ENCODE measurements around the gene STARD13.

STARD13 gene

DNA sequence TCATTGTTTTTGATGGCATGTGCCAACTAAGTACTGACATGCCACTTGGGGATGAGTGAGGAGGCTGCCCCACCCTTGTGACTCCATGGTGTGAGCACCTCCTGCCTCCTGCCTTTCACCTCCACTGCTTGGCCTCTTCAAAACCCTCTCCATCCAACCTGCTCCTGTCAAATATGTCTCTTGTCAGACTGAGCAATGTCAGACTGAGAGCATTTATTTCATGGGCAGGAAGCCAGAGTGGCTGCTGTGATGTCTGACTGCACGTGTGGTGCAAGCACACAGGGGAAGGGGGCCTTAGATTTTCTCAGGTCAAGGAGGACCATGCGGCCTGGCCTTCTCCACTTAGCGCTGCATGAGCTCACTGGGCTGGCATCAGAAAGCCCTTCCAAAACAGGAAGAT lies 68.3 kb downstream of the STARD13 start:
- no peak for DNase-seq

DNA sequence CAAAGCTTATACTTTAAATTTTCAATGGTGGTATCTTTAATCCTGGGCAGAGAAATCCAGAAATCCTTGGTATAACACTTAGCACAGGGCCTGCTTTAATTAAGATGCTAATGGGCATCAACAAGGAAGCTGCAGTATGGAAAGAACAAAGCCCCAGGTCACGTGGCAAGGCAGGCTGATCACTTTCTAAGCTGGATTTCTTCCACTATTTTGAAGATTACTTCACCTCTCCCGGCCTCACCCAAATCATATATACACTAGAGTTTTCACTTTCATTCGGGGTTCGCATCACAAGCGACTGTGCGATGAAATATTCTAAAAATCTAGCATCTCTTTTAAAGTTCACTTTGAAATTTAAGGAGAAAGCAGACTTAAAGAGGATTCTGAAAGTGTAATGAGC lies 71.8 kb downstream of the STARD13 start:
- DNase-seq, result no peak

DNA sequence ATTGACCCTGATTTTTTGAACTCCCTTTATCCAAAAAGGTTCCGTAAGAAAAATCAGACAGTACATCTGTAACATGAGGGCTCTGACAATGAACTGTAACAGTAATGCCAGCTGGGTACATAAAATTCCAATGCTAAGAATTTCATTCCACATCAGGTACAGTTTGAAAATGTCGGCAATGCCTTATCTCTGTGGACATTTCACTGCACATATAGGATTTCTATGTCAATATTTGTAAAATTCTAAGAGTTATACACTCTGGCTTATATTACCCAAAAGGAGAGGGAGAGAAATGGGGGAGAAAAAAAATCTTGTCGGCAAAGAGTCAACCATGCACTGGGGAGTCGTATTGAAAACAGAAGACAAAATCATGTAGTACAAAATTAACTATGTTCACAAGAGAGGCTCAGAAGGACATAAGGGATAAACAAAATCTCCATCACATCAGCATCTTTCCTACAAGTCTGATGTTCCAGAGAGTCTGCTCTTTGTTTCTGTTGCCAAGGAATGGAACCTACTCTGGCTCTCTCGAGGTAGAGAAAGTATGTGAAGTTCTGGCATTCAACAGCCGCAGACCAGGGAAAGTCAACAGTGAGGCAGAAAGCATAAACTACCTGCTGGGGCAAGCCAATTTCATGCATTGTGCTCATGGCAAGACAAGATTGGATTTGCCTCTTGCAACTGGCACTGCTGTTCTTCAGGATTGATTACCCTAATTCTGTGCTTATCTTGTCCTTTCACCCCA lies 72.4 kb downstream of the STARD13 start:
- DNase-seq, result no peak

GRCh38 chr13:33212396-33212795 lies 73.2 kb downstream of the STARD13 start:
- DNase-seq, result no peak

GRCh38 chr13:33210090-33210489 lies 75.5 kb downstream of the STARD13 start:
- no peak for DNase-seq

- DNase-seq, result no peak
Measured at GRCh38 chr13:33208290-33209220, 77.0 kb downstream of the STARD13 start.

GRCh38 chr13:33207615-33207961 lies 78.0 kb downstream of the STARD13 start:
- DNase-seq, result no peak

- DNase-seq, result no peak
Measured at GRCh38 chr13:33206945-33207614, 78.5 kb downstream of the STARD13 start.

- DNase-seq, result no peak
Measured at GRCh38 chr13:33206425-33206824, 79.1 kb downstream of the STARD13 start.

- DNase-seq, result no peak
Measured at GRCh38 chr13:33205804-33206221, 79.7 kb downstream of the STARD13 start.

GRCh38 chr13:33205224-33205623 lies 80.3 kb downstream of the STARD13 start:
- DNase-seq, result no peak

- no peak for DNase-seq
Measured at GRCh38 chr13:33204130-33204927, 81.2 kb downstream of the STARD13 start.

- no peak for DNase-seq
Measured at GRCh38 chr13:33202644-33203169, 82.8 kb downstream of the STARD13 start.

GRCh38 chr13:33201659-33202058 lies 83.9 kb downstream of the STARD13 start:
- no peak for DNase-seq

DNA sequence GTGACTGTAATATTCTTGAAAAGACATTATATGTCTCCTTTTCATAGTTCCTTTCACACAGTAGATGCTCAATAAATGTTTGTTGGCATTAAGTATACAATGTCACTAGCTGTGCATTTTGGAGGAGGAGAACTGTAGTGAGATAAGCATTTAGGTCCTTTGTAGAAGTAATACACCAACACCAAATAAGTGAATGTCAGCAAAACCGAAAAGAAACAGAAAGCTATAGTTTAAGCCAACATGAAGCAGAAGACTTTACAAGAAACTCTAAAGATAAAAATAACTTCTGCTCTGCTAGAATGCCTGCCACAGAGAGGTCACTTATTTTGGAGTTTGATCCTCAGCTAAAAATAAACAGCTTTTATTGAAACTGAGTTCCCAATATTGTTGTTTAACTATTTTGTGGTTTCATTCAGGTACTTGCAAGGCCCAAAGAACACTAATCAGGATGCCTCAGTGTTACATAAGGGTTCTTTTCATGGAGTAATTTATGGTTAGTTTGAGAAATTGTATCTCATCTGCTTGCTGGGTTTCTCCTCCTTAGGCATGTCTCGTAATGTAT lies 86.2 kb downstream of the STARD13 start:
- DNase-seq, result no peak

DNA sequence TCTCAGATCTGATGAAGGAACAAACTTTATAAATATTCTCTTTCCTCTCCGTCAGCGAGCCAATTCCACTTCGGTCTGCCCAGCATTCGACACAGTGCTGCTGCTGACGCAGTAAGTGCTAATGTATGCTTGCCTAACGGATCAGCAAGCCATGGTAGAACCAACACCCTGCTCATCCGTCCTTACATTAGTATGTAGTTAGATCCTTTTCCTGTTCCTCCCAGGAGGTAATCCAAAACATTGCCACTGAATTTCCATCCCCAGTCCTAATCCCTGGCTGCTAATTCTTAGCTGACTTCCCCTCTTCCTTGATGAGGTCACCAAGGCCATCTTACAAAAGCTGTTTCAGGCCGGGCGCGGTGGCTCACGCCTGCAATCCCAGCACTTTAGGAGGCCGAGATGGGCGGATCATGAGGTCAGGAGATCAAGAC lies 88.0 kb downstream of the STARD13 start:
- DNase-seq, result no peak

- no peak for DNase-seq
Measured at GRCh38 chr13:33196767-33197166, 88.8 kb downstream of the STARD13 start.

- DNase-seq, result no peak
Measured at GRCh38 chr13:33195693-33196464, 89.7 kb downstream of the STARD13 start.

DNA sequence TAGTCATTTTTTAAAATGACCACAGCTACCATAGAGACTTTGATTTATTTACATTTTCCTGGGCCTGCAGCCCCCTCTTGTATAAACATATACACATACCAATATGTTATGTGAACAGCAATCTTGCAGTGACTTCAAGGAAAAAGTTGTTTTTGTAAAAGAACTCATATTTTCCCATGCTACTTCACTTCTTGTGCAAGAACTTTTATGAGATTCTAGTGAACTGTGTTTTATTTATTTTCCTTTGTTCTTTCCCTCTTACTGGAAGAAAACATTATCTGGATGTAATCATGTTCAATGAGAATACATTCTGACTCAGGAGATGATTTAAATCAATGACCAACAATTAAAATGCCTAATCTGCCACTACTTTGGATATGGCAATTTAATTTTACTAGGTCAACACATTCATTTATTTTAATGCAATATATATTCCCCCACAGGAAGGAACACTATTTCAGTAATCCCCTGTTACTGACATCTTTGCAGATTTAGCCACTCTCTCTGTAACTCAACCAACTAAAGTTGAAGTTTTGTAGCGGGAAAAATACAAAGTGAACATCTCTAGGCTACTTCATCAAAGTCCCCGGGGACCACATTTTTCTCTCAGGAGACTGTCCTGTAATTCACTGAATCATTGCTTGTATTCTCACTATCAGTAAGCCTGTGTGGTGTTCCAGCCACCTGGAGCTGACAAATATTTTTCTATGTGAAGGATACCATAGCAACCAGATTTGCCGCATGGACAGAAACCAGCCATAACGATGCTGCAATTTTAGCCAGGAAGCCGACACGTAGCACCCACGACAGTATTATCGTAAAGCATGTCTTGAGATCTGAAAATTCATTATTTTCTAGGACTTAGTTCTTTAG lies 90.5 kb downstream of the STARD13 start:
- DNase-seq, result no peak

GRCh38 chr13:33193428-33193974 lies 92.1 kb downstream of the STARD13 start:
- no peak for DNase-seq
